C4-2B (cell line): ENCODE data around the gene ZFAND2A.

Experiments used
- H3K27ac ChIP-seq: fragments of 450-650 bp; 2 replicates; pipeline ENCODE4 v1.5.1; 2017
- CTCF ChIP-seq: fragments of 450-650 bp; conservative IDR thresholded peaks from 2 replicates; pipeline ENCODE4 v1.5.1; 2017; ENCODE audit warnings: mild to moderate bottlenecking
- ZFX ChIP-seq: fragments of 450-650 bp; IDR thresholded peaks from 2 replicates; pipeline ENCODE4 v1.6.1; 2017

The ZFAND2A gene

GRCh38 chr7:1103789-1104515 lies 56.0 kb downstream of the ZFAND2A start:
- no peak for TF ChIP-seq CTCF
- TF ChIP-seq ZFX = no peak

DNA sequence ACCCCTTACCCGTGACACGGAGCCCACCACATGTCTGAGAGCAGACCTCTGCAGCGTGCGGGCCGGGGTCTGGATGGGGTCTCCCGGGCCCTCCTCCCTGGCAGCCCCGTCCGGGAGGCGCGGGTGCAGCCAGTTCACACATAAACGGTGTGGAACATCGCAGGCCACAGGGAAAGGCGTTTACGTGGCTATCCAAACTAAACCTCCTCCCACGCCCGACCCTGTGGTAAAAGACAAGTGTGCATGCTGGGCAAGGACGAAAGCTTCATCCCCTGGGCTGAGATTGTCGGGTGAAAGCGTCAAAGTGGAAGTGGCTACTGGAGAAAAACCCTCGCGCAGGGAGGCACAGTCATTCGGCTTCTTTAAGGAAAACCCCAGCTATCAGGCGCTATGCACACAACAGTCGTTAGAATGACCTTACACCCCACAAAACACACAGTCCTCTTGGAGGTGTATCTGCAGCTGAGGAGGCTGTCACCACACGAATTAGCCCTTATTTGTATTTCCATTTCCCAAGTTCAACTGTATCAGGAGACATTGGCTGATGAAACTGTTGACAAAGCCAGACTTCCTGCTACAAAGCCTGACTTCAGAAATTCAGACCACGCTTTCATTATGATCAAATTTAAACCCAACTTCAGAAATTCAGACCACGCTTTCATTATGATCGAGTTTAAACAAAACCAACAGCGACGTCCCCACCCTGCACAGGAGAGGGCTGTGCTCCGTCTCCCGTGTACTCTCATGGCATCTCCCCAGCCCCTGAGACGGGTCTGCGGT lies 56.8 kb downstream of the ZFAND2A start:
- TF ChIP-seq ZFX (no peak), CTCF (no peak)
- H3K27ac ChIP-seq = no peak overlapping the region

More at GRCh38 chr7:1103789-1104515, 56.0 kb downstream of the ZFAND2A start:
- no peak overlapping the region for H3K27ac ChIP-seq
